NCI-H524 treated with DMSO at 0.1 percent for 48 hours (cell line): ENCODE results near the gene EPHB4.
"Not testable (repeated sequence)": the region's sequence is repeated elsewhere in the genome, so short reads cannot be mapped to it uniquely, and the experiment has no call there.

Source experiments
- DNase-seq: peaks from one replicate; lab custom pipeline; 2025; lab: John Stamatoyannopoulos, UW

The EPHB4 gene

GRCh38 chr7:100789055-100789454 is 38.3 kb downstream of the EPHB4 start:
- DNase-seq = no peak

GRCh38 chr7:100786323-100786722 is 41.0 kb downstream of the EPHB4 start:
- DNase-seq = no peak

GRCh38 chr7:100785878-100786277 is 41.4 kb downstream of the EPHB4 start:
- DNase-seq = no peak

- no peak for DNase-seq
Observed at GRCh38 chr7:100783804-100784203, 43.5 kb downstream of the EPHB4 start.

- DNase-seq = no peak
Observed at GRCh38 chr7:100781255-100781654, 46.1 kb downstream of the EPHB4 start.

- DNase-seq = no peak
Observed at GRCh38 chr7:100779359-100779758, 48.0 kb downstream of the EPHB4 start.

GRCh38 chr7:100778061-100778621 is 49.2 kb downstream of the EPHB4 start:
- DNase-seq = no peak

- no peak for DNase-seq
Observed at GRCh38 chr7:100773491-100773890, 53.8 kb downstream of the EPHB4 start.

GRCh38 chr7:100768784-100769183 is 58.5 kb downstream of the EPHB4 start:
- no peak for DNase-seq

GRCh38 chr7:100765250-100765649 is 62.1 kb downstream of the EPHB4 start:
- DNase-seq = no peak

GRCh38 chr7:100764841-100765240 is 62.5 kb downstream of the EPHB4 start:
- no peak for DNase-seq

- DNase-seq = no peak
Observed at GRCh38 chr7:100763556-100764140, 63.7 kb downstream of the EPHB4 start.

- not testable (repeated sequence) for DNase-seq
Observed at GRCh38 chr7:100762841-100763240, 64.5 kb downstream of the EPHB4 start.

- no peak for DNase-seq
Observed at GRCh38 chr7:100759357-100760171, 67.8 kb downstream of the EPHB4 start.

GRCh38 chr7:100753750-100754149 is 73.6 kb downstream of the EPHB4 start:
- no peak for DNase-seq

GRCh38 chr7:100752994-100753393 is 74.3 kb downstream of the EPHB4 start:
- DNase-seq = no peak
